ENCODE data around the gene ST6GALNAC2. TPM values are rescaled to one million over a fixed set of nuclear protein-coding genes. Genes with fewer than 3 reads are reported as not detected.
"Not testable (repeated sequence)": the region's sequence is repeated elsewhere in the genome, so short reads cannot be mapped to it uniquely, and the experiment has no call there.

The ST6GALNAC2 gene
- total RNA-seq, 1 donor = 2.3 TPM

GRCh38 chr17:76537578-76538280 is 47.9 kb downstream of the ST6GALNAC2 start, which contains the start of gene CYGB:
Gene CYGB, minus strand, starts transcription at chr17:76537709. Its CDS starts 167 bp downstream, at chr17:76537542.
- Histone ChIP-seq H3K27me3 (ENCODE audit: insufficient read depth, low read length) (peaks cover 32% of the 10 kb centered on the region), H3K4me3 (ENCODE audit: low read length) (no peak within 1 kb of the TSS), H3K9me3 (ENCODE audit: low read depth, low read length) (no peaks in the 10 kb centered on the region), H3K4me1 (ENCODE audit: insufficient read depth, low read length) (peaks cover 17% of the 10 kb centered on the region)

GRCh38 chr17:76537288-76537577 is 48.4 kb downstream of the ST6GALNAC2 start:
- H3K4me3 ChIP-seq (ENCODE audit: low read length) = no peak overlapping the region
- no peaks in the 10 kb centered on the region for H3K9me3 ChIP-seq (ENCODE audit: low read depth, low read length)
- peaks cover 17% of the 10 kb centered on the region for H3K4me1 ChIP-seq (ENCODE audit: insufficient read depth, low read length)
- peaks cover 32% of the 10 kb centered on the region for H3K27me3 ChIP-seq (ENCODE audit: insufficient read depth, low read length)

- no peak overlapping the region for H3K4me3 ChIP-seq (ENCODE audit: low read length)
- peaks cover 17% of the 10 kb centered on the region for H3K4me1 ChIP-seq (ENCODE audit: insufficient read depth, low read length)
- H3K9me3 ChIP-seq (ENCODE audit: low read depth, low read length) = no peaks in the 10 kb centered on the region
- H3K27me3 ChIP-seq (ENCODE audit: insufficient read depth, low read length) = peaks cover 32% of the 10 kb centered on the region
These were observed 49.0 kb downstream of the ST6GALNAC2 start for GRCh38 chr17:76536511-76537287.

- H3K27me3 ChIP-seq (ENCODE audit: insufficient read depth, low read length) = peaks cover 32% of the 10 kb centered on the region
- no peaks in the 10 kb centered on the region for H3K9me3 ChIP-seq (ENCODE audit: low read depth, low read length)
- no peak overlapping the region for H3K4me3 ChIP-seq (ENCODE audit: low read length)
- peaks cover 16% of the 10 kb centered on the region for H3K4me1 ChIP-seq (ENCODE audit: insufficient read depth, low read length)
These were observed 49.7 kb downstream of the ST6GALNAC2 start for GRCh38 chr17:76535788-76536510.

- peaks cover 18% of the 10 kb centered on the region for H3K4me1 ChIP-seq (ENCODE audit: insufficient read depth, low read length)
- no peak overlapping the region for H3K4me3 ChIP-seq (ENCODE audit: low read length)
- H3K9me3 ChIP-seq (ENCODE audit: low read depth, low read length) = no peaks in the 10 kb centered on the region
- peaks cover 30% of the 10 kb centered on the region for H3K27me3 ChIP-seq (ENCODE audit: insufficient read depth, low read length)
These were observed 50.6 kb downstream of the ST6GALNAC2 start for GRCh38 chr17:76534831-76535732.

GRCh38 chr17:76533640-76534359 is 51.9 kb downstream of the ST6GALNAC2 start:
- Histone ChIP-seq H3K4me1 (ENCODE audit: insufficient read depth, low read length) (peaks cover 30% of the 10 kb centered on the region), H3K27me3 (ENCODE audit: insufficient read depth, low read length) (peaks cover 18% of the 10 kb centered on the region)
- H3K9me3 ChIP-seq (ENCODE audit: low read depth, low read length); H3K4me3 ChIP-seq (ENCODE audit: low read length): not testable (repeated sequence)

- H3K4me3 ChIP-seq (ENCODE audit: low read length) = no peak overlapping the region
- no peaks in the 10 kb centered on the region for H3K9me3 ChIP-seq (ENCODE audit: low read depth, low read length)
- peaks cover 9% of the 10 kb centered on the region for H3K27me3 ChIP-seq (ENCODE audit: insufficient read depth, low read length)
- peaks cover 36% of the 10 kb centered on the region for H3K4me1 ChIP-seq (ENCODE audit: insufficient read depth, low read length)
These were observed 53.5 kb downstream of the ST6GALNAC2 start for GRCh38 chr17:76532072-76532651.

- Histone ChIP-seq H3K9me3 (ENCODE audit: low read depth, low read length) (no peaks in the 10 kb centered on the region), H3K27me3 (ENCODE audit: insufficient read depth, low read length) (peaks cover 3% of the 10 kb centered on the region), H3K4me1 (ENCODE audit: insufficient read depth, low read length) (peaks cover 36% of the 10 kb centered on the region), H3K4me3 (ENCODE audit: low read length) (no peak overlapping the region)
These were observed 54.1 kb downstream of the ST6GALNAC2 start for GRCh38 chr17:76531486-76532038.

- H3K9me3 ChIP-seq (ENCODE audit: low read depth, low read length) = no peaks in the 10 kb centered on the region
- H3K4me1 ChIP-seq (ENCODE audit: insufficient read depth, low read length) = peaks cover 36% of the 10 kb centered on the region
- no peaks in the 10 kb centered on the region for H3K27me3 ChIP-seq (ENCODE audit: insufficient read depth, low read length)
- no peak overlapping the region for H3K4me3 ChIP-seq (ENCODE audit: low read length)
These were observed 54.7 kb downstream of the ST6GALNAC2 start for GRCh38 chr17:76530811-76531485.

- no peak overlapping the region for H3K4me3 ChIP-seq (ENCODE audit: low read length)
- H3K9me3 ChIP-seq (ENCODE audit: low read depth, low read length) = no peaks in the 10 kb centered on the region
- H3K27me3 ChIP-seq (ENCODE audit: insufficient read depth, low read length) = no peaks in the 10 kb centered on the region
- peaks cover 36% of the 10 kb centered on the region for H3K4me1 ChIP-seq (ENCODE audit: insufficient read depth, low read length)
These were observed 55.5 kb downstream of the ST6GALNAC2 start for GRCh38 chr17:76530095-76530723.

- H3K4me3 ChIP-seq (ENCODE audit: low read length) = no peak overlapping the region
- H3K4me1 ChIP-seq (ENCODE audit: insufficient read depth, low read length) = peaks cover 36% of the 10 kb centered on the region
- no peaks in the 10 kb centered on the region for H3K27me3 ChIP-seq (ENCODE audit: insufficient read depth, low read length)
- H3K9me3 ChIP-seq (ENCODE audit: low read depth, low read length) = no peaks in the 10 kb centered on the region
These were observed 56.2 kb downstream of the ST6GALNAC2 start for GRCh38 chr17:76529224-76530094.
